Gastroesophageal sphincter (tissue), 4 donors: ENCODE results near the gene IL36A. TPM values are rescaled to one million over a fixed set of nuclear protein-coding genes. Genes with fewer than 3 reads are reported as not detected.

Source experiments
- ATAC-seq: fragments of 150-250 bp; one replicate; pipeline ENCODE4 v1.9.1; 2016; ENCODE audit warnings: mild to moderate bottlenecking, moderate library complexity
- H3K27ac ChIP-seq, 4 donors: fragments of 200-600 bp; sonication (generic) in 3 of 4; 1 replicate in 3 of 4; 2 replicates in 1 of 4; pipeline ENCODE4 v1.5.1; 2016 to 2019
- H3K27me3 ChIP-seq: fragments of 200-600 bp; sonication (generic); one replicate; pipeline ENCODE4 v1.5.1; 2019
- H3K36me3 ChIP-seq, 2 donors: fragments of 200-600 bp; sonication (generic); one replicate each; pipeline ENCODE4 v1.5.1; 2019; ENCODE audit warnings: control low read depth in 1 of 2
- H3K4me1 ChIP-seq, 3 donors: fragments of 200-600 bp; sonication (generic); 1 replicate in 2 of 3; 2 replicates in 1 of 3; pipeline ENCODE4 v1.5.1; 2016 to 2019; ENCODE audit warnings: control low read depth in 2 of 3
- H3K4me3 ChIP-seq, 2 donors: fragments of 200-600 bp; sonication (generic); one replicate each; pipeline ENCODE4 v1.5.1; 2019; ENCODE audit warnings: mild to moderate bottlenecking in 1 of 2, moderate library complexity in 1 of 2
- H3K9me3 ChIP-seq, 3 donors: fragments of 200-600 bp; sonication (generic); one replicate each; pipeline ENCODE4 v1.5.1; 2017 to 2019; ENCODE audit warnings: control low read depth in 2 of 3
- CTCF ChIP-seq, 4 experiments: fragments of 200-600 bp in 2 of 4; fragments of 450-650 bp in 2 of 4; sonication (generic) in 1 of 4; IDR thresholded peaks; one replicate each; pipeline ENCODE4 v1.5.1; 2017 to 2019; ENCODE audit warnings: antibody characterized with exemption in 4 of 4, mild to moderate bottlenecking in 2 of 4, moderate library complexity in 2 of 4
- EP300 ChIP-seq: sonication (generic); formaldehyde crosslinking; IDR thresholded peaks from one replicate; pipeline ENCODE4 v1.6.1; 2017; ENCODE audit warnings: antibody characterized with exemption, mild to moderate bottlenecking
- POLR2A ChIP-seq, 2 donors: fragments of 450-650 bp; IDR thresholded peaks; one replicate each; pipeline ENCODE4 v1.6.1; 2017; ENCODE audit warnings: antibody characterized with exemption in 2 of 2, mild to moderate bottlenecking in 2 of 2, moderate library complexity in 1 of 2
- POLR2AphosphoS5 ChIP-seq: sonication (generic); formaldehyde crosslinking; IDR thresholded peaks from one replicate; pipeline ENCODE4 v1.6.1; 2017; ENCODE audit warnings: antibody characterized with exemption
- WGBS, 2 donors: methylation state at CpG; one replicate each; pipeline ENCODE4 v1.1.5; 2018; ENCODE audit warnings: low coverage in 1 of 2; 5-methylcytosine and 5-hydroxymethylcytosine counted together
- total RNA-seq, 4 donors: library from RNA; depleted of rRNA; stranded (reverse); fragments of >200 nt; gene quantifications; one replicate each; pipeline ENCODE4 v1.1.0, GENCODE V29; 2016

Gene IL36A
- total RNA-seq, 4 donors from 2014 or later, result 1.2 to 9.1 TPM; not detected in 2

- Histone ChIP-seq H3K27me3 (no peaks in the 10 kb centered on the region), H3K27ac (no peak overlapping the region), H3K36me3 (no peaks in the 10 kb centered on the region), H3K4me3 (no peak overlapping the region), H3K9me3 (peaks cover 0 to 33% (median 0%) of the 10 kb centered on the region in 3 donors), H3K4me1 (no peaks in the 10 kb centered on the region)
- ATAC-seq, result no peak
- WGBS, 2 donors, result 45 to 59% methylated on average over 1 of the region's 1 CpG
- TF ChIP-seq POLR2A (IDR thresholded peaks at IDR 0.05) (no peak), CTCF (IDR thresholded peaks at IDR 0.05) (no peak), EP300 (no peak), POLR2AphosphoS5 (no peak)
Observed at GRCh38 chr2:112997151-112997550, 8.1 kb upstream of the IL36A start.

- 47 to 80% methylated on average over 1 of the region's 1 CpG for WGBS, 2 donors
Observed at GRCh38 chr2:113000436-113000835, 4.8 kb upstream of the IL36A start.

GRCh38 chr2:113002677-113003076 lies 2.6 kb upstream of the IL36A start:
- H3K27ac ChIP-seq, result no peak overlapping the region
- TF ChIP-seq EP300 (no peak), POLR2AphosphoS5 (no peak), POLR2A (IDR thresholded peaks at IDR 0.05) (no peak), CTCF (IDR thresholded peaks at IDR 0.05) (no peak)
- no peak for ATAC-seq
- peaks cover 0 to 20% (median 0%) of the 10 kb centered on the region in 3 donors for H3K9me3 ChIP-seq
- no peaks in the 10 kb centered on the region for H3K4me1 ChIP-seq
- 63 to 69% methylated on average over 2 of the region's 2 CpGs for WGBS, 2 donors
- H3K4me3 ChIP-seq, result no peak overlapping the region
- peaks cover 9% of the 10 kb centered on the region for H3K27me3 ChIP-seq
- H3K36me3 ChIP-seq, result no peaks in the 10 kb centered on the region

More at GRCh38 chr2:113000436-113000835, 4.8 kb upstream of the IL36A start:
- H3K36me3 ChIP-seq, result no peaks in the 10 kb centered on the region
- no peak for ATAC-seq
- no peaks in the 10 kb centered on the region for H3K4me1 ChIP-seq
- H3K9me3 ChIP-seq, result peaks cover 0 to 20% (median 0%) of the 10 kb centered on the region in 3 donors
- H3K27ac ChIP-seq, result no peak overlapping the region
- no peak overlapping the region for H3K4me3 ChIP-seq
- H3K27me3 ChIP-seq, result peaks cover 9% of the 10 kb centered on the region
- TF ChIP-seq CTCF (IDR thresholded peaks at IDR 0.05), result no peak
- no peak for TF ChIP-seq POLR2AphosphoS5
- no peak for TF ChIP-seq EP300

- Histone ChIP-seq H3K4me1 (no peaks in the 10 kb centered on the region), H3K4me3 (no peak overlapping the region), H3K36me3 (no peaks in the 10 kb centered on the region), H3K27ac (no peak overlapping the region), H3K9me3 (no peaks in the 10 kb centered on the region), H3K27me3 (peaks cover 9% of the 10 kb centered on the region)
- ATAC-seq, result no peak
- no peak for TF ChIP-seq POLR2A (IDR thresholded peaks at IDR 0.05)
- TF ChIP-seq POLR2AphosphoS5, result no peak
- no peak for TF ChIP-seq CTCF (IDR thresholded peaks at IDR 0.05)
- no peak for TF ChIP-seq EP300
- 22% methylated on average over 1 of the region's 1 CpG; no CpG with 5 or more reads in 1 of the 2 donors for WGBS, 2 donors
Observed at GRCh38 chr2:113007250-113007649, 2.0 kb downstream of the IL36A start.

- no peak overlapping the region for H3K27ac ChIP-seq
- peaks cover 4% of the 10 kb centered on the region for H3K27me3 ChIP-seq
- no peak for ATAC-seq
- no peak overlapping the region for H3K4me3 ChIP-seq
- no peaks in the 10 kb centered on the region for H3K9me3 ChIP-seq
- WGBS, 2 donors, result 71 to 89% methylated on average over 1 of the region's 1 CpG
- TF ChIP-seq POLR2A (IDR thresholded peaks at IDR 0.05), result no peak
- no peak for TF ChIP-seq POLR2AphosphoS5
- TF ChIP-seq CTCF (IDR thresholded peaks at IDR 0.05), result no peak
- no peak for TF ChIP-seq EP300
- no peaks in the 10 kb centered on the region for H3K36me3 ChIP-seq
- H3K4me1 ChIP-seq, result no peaks in the 10 kb centered on the region
Observed at GRCh38 chr2:113009622-113010021, 4.4 kb downstream of the IL36A start.
